Measurements from ENCODE around the gene BRINP2.
"Not testable (repeated sequence)": the region's sequence is repeated elsewhere in the genome, so short reads cannot be mapped to it uniquely, and the experiment has no call there.

The BRINP2 gene

DNA sequence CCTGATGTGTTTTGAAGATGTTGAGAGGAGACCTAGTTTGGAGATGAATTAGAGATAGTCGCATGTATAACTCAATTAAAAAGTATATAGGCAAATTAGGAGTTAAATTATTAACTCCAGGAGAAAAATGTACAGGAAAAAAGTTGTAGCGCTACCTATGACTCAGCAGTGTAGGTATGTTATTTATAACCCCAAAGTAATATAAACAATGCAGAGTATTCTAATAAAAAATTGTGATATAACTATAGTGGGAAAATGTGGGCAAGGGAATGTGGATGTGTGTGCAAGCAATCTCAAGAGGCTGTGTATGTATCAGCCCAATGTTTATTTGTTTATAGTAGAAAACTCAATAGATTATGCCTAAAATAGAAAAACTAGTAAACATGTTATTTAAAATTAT, 144.5 kb downstream of the BRINP2 start:
- Histone ChIP-seq H3K4me1 (ENCODE audit: control insufficient read depth, insufficient read depth, low read length) (no peaks in the 10 kb centered on the region), H3K4me3 (ENCODE audit: low read length) (no peak overlapping the region), H3K9me3 (ENCODE audit: control insufficient read depth, low read length) (no peaks in the 10 kb centered on the region), H3K27me3 (ENCODE audit: control insufficient read depth, insufficient read depth, low read length) (no peaks in the 10 kb centered on the region), H3K36me3 (ENCODE audit: control insufficient read depth, insufficient read depth, low read length) (no peaks in the 10 kb centered on the region), H3K9ac (ENCODE audit: low read length) (no peak overlapping the region)

DNA sequence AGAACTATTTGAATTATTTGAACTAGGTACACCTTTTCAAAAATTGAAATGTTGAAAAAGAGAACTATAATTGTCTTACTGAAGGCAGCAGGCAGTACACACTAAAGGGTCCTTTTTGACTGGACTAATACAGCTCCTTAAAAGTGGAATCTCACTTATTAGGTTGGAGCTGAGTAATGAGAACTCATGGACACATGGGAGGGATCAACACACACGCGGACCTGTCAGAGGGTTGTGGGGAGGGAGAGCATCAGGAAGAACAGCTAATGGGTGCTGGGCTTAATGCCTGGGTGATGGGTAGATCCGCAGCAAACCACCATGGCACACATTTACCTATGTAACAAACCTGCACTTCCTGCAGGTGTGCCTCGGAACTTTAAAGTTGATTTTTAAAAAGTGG, 145.0 kb downstream of the BRINP2 start:
- no peaks in the 10 kb centered on the region for H3K36me3 ChIP-seq (ENCODE audit: control insufficient read depth, insufficient read depth, low read length)
- no peaks in the 10 kb centered on the region for H3K27me3 ChIP-seq (ENCODE audit: control insufficient read depth, insufficient read depth, low read length)
- no peak overlapping the region for H3K4me3 ChIP-seq (ENCODE audit: low read length)
- no peak overlapping the region for H3K9ac ChIP-seq (ENCODE audit: low read length)
- H3K4me1 ChIP-seq (ENCODE audit: control insufficient read depth, insufficient read depth, low read length), result no peaks in the 10 kb centered on the region
- no peaks in the 10 kb centered on the region for H3K9me3 ChIP-seq (ENCODE audit: control insufficient read depth, low read length)

GRCh38 chr1:177321434-177321833, 150.7 kb downstream of the BRINP2 start:
- H3K4me1 ChIP-seq (ENCODE audit: control insufficient read depth, insufficient read depth, low read length), result not testable (repeated sequence)

GRCh38 chr1:177328251-177328650, 157.5 kb downstream of the BRINP2 start:
- Histone ChIP-seq H3K27me3 (ENCODE audit: control insufficient read depth, insufficient read depth, low read length) (no peaks in the 10 kb centered on the region), H3K36me3 (ENCODE audit: control insufficient read depth, insufficient read depth, low read length) (no peaks in the 10 kb centered on the region), H3K9ac (ENCODE audit: low read length) (no peak overlapping the region), H3K4me1 (ENCODE audit: control insufficient read depth, insufficient read depth, low read length) (no peaks in the 10 kb centered on the region), H3K4me3 (ENCODE audit: low read length) (no peak overlapping the region), H3K9me3 (ENCODE audit: control insufficient read depth, low read length) (no peaks in the 10 kb centered on the region)

More at GRCh38 chr1:177321434-177321833, 150.7 kb downstream of the BRINP2 start:
- H3K9ac ChIP-seq (ENCODE audit: low read length); H3K27me3 ChIP-seq (ENCODE audit: control insufficient read depth, insufficient read depth, low read length); H3K36me3 ChIP-seq (ENCODE audit: control insufficient read depth, insufficient read depth, low read length); H3K4me3 ChIP-seq (ENCODE audit: low read length); H3K9me3 ChIP-seq (ENCODE audit: control insufficient read depth, low read length): not testable (repeated sequence)

DNA sequence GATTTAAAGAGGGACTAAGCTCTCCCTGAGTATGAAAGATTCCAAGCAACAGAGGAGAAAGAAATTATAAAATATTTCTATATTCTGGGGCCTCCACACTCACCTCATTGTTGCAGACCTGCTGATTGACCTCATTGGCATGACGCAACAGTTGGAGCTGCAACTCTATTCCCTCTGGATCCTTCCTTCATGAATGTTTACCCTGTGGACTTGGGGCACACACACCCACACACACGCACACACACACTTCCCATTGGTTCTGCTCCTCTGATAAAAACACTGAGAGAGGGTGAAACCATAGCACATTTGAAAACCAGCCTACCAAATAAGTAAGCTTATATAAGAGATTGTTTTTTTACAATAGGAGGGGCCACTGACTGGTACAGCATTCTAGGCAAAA, 159.1 kb downstream of the BRINP2 start:
- Histone ChIP-seq H3K9ac (ENCODE audit: low read length) (no peak overlapping the region), H3K36me3 (ENCODE audit: control insufficient read depth, insufficient read depth, low read length) (no peaks in the 10 kb centered on the region), H3K27me3 (ENCODE audit: control insufficient read depth, insufficient read depth, low read length) (no peaks in the 10 kb centered on the region), H3K4me3 (ENCODE audit: low read length) (no peak overlapping the region), H3K4me1 (ENCODE audit: control insufficient read depth, insufficient read depth, low read length) (no peaks in the 10 kb centered on the region), H3K9me3 (ENCODE audit: control insufficient read depth, low read length) (no peaks in the 10 kb centered on the region)

Data from mucosa of stomach (tissue), 1 donor.